Lung microvascular endothelial cell (primary cell): Measurements from ENCODE around the gene CYP1A1. TPM values are rescaled to one million over a fixed set of nuclear protein-coding genes. Genes with fewer than 3 reads are reported as not detected.

Source experiments
- DNase-seq, 2 donors: peaks; one replicate each; pipeline versions ENCODE4 v3.0.0 to v3.0.0-alpha.2; 2010; ENCODE audit warnings: low read depth in 2 of 2
- total RNA-seq: library from RNA; depleted of rRNA; stranded (reverse); fragments of >200 nt; gene quantifications from 2 replicates; pipeline ENCODE4 v1.2.1, GENCODE V29; 2014

The CYP1A1 gene
- total RNA-seq, 1 donor from 2014 or later = 115 TPM

GRCh38 chr15:74695597-74696397, 29.5 kb downstream of the CYP1A1 start, which contains the start of gene EDC3:
Gene EDC3, minus strand, starts transcription at chr15:74696024. Its CDS starts 20,900 bp downstream, at chr15:74675124.
- peak; percentile 83 for DNase-seq

- no peak for DNase-seq
Observed at GRCh38 chr15:74692327-74692726, 33.0 kb downstream of the CYP1A1 start.

GRCh38 chr15:74683758-74684157, 41.6 kb downstream of the CYP1A1 start:
- DNase-seq = no peak

GRCh38 chr15:74682954-74683353, 42.4 kb downstream of the CYP1A1 start:
- DNase-seq = no peak

GRCh38 chr15:74680456-74680855, 44.9 kb downstream of the CYP1A1 start:
- DNase-seq = no peak

GRCh38 chr15:74676801-74677200, 48.5 kb downstream of the CYP1A1 start:
- no peak for DNase-seq

GRCh38 chr15:74674161-74674560, 51.2 kb downstream of the CYP1A1 start:
- DNase-seq = no peak

GRCh38 chr15:74669627-74670026, 55.7 kb downstream of the CYP1A1 start:
- DNase-seq = no peak

Other genes starting within 250 kb of the CYP1A1 start
- 1.3 and 2.8 TPM in 2 replicates for gene ARID3B, start 184.3 kb downstream of the CYP1A1 start, total RNA-seq
- gene CLK3, start 109.7 kb downstream of the CYP1A1 start, total RNA-seq = 31.6 and 48.2 TPM in 2 replicates
- 11.6 and 21.4 TPM in 2 replicates for gene EDC3, start 29.5 kb downstream of the CYP1A1 start, total RNA-seq
- gene CYP1A2, start 23.3 kb upstream of the CYP1A1 start, total RNA-seq = not detected in 2 replicates
- 24.4 and 37.9 TPM in 2 replicates for gene CSK, start 56.6 kb upstream of the CYP1A1 start, total RNA-seq
- gene LMAN1L, start 87.3 kb upstream of the CYP1A1 start, total RNA-seq = not detected in 2 replicates
- gene CPLX3, start 101.1 kb upstream of the CYP1A1 start, total RNA-seq = not detected in 2 replicates
- gene ULK3, start 117.6 kb upstream of the CYP1A1 start, total RNA-seq = 12.4 and 19.4 TPM in 2 replicates
- gene SCAMP2, start 147.8 kb upstream of the CYP1A1 start, total RNA-seq = 13.7 and 19.2 TPM in 2 replicates
- 23.3 and 27.6 TPM in 2 replicates for gene MPI, start 164.5 kb upstream of the CYP1A1 start, total RNA-seq
- 25.1 and 45.6 TPM in 2 replicates for gene FAM219B, start 181.3 kb upstream of the CYP1A1 start, total RNA-seq
- gene COX5A, start 212.5 kb upstream of the CYP1A1 start, total RNA-seq = 55.0 and 61.5 TPM in 2 replicates
- 16.6 and 26.0 TPM in 2 replicates for gene RPP25, start 231.2 kb upstream of the CYP1A1 start, total RNA-seq